Activated naive CD8-positive, alpha-beta T cell treated with anti-CD3 and anti-CD28 coated beads, Interleukin-2, amount 50 U/mL, for 24 hours (primary cell): ENCODE data around the gene AKAP13.

Source experiments
- ATAC-seq: fragments of 150-1000 bp; cut with Tn5 transposase; one replicate; pipeline ENCODE4 v1.10.0; 2021
- DNase-seq: peaks from one replicate; pipeline ENCODE4 v3.0.0; 2021
- H3K27ac Mint-ChIP-seq: one replicate; pipeline ENCODE4 v1.8.0; 2021; ENCODE audit warnings: mild to moderate bottlenecking, mixed read lengths
- H3K27me3 Mint-ChIP-seq: one replicate; pipeline ENCODE4 v1.8.0; 2021; ENCODE audit warnings: mixed read lengths
- H3K36me3 Mint-ChIP-seq: one replicate; pipeline ENCODE4 v1.8.0; 2021; ENCODE audit warnings: low read depth, mixed read lengths
- H3K4me1 Mint-ChIP-seq: one replicate; pipeline ENCODE4 v1.8.0; 2021; ENCODE audit warnings: mixed read lengths
- H3K4me3 Mint-ChIP-seq: one replicate; pipeline ENCODE4 v1.8.0; 2021; ENCODE audit warnings: mild to moderate bottlenecking, moderate library complexity, mixed read lengths
- H3K9me3 Mint-ChIP-seq: one replicate; pipeline ENCODE4 v1.8.0; 2021; ENCODE audit warnings: mixed read lengths

The AKAP13 gene

DNA sequence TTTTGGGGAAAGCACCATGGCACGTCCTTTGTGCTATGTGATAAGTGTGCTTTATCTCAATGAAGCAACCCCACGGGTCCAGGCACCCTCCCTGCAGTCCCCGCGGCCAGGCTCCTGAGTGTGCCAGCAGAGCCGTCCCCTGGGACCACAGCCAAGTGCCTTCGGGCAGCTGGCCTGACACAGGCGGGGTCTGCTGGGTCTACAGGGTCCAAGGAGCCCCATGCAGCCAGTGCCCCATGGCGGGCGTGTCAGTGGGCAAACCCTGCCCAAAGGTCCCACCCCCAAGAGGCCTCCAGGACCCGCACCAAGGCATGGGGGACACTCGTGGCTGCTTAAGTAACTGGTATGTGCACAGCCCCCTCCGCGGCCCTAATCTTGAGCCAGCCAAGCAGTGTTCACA lies 379.0 kb downstream of the AKAP13 start:
- DNase-seq (no peak), ATAC-seq (no peak)
- H3K27ac Mint-ChIP-seq, result no peak overlapping the region
- H3K4me3 Mint-ChIP-seq, result no peak overlapping the region
- no peaks in the 10 kb centered on the region for H3K27me3 Mint-ChIP-seq
- no peaks in the 10 kb centered on the region for H3K4me1 Mint-ChIP-seq
- no peaks in the 10 kb centered on the region for H3K36me3 Mint-ChIP-seq
- H3K9me3 Mint-ChIP-seq, result no peaks in the 10 kb centered on the region

- Mint-ChIP-seq H3K36me3 (no peaks in the 10 kb centered on the region), H3K27me3 (no peaks in the 10 kb centered on the region), H3K4me3 (no peak overlapping the region), H3K4me1 (no peaks in the 10 kb centered on the region), H3K27ac (no peak overlapping the region), H3K9me3 (no peaks in the 10 kb centered on the region)
- no peak for DNase-seq
- no peak for ATAC-seq
Observed at GRCh38 chr15:85760049-85760448, 379.6 kb downstream of the AKAP13 start.

GRCh38 chr15:85760531-85761371 lies 380.3 kb downstream of the AKAP13 start:
- ATAC-seq (no peak), DNase-seq (no peak)
- H3K27ac Mint-ChIP-seq, result no peak overlapping the region
- no peaks in the 10 kb centered on the region for H3K27me3 Mint-ChIP-seq
- no peak overlapping the region for H3K4me3 Mint-ChIP-seq
- H3K9me3 Mint-ChIP-seq, result no peaks in the 10 kb centered on the region
- H3K4me1 Mint-ChIP-seq, result no peaks in the 10 kb centered on the region
- H3K36me3 Mint-ChIP-seq, result no peaks in the 10 kb centered on the region

DNA sequence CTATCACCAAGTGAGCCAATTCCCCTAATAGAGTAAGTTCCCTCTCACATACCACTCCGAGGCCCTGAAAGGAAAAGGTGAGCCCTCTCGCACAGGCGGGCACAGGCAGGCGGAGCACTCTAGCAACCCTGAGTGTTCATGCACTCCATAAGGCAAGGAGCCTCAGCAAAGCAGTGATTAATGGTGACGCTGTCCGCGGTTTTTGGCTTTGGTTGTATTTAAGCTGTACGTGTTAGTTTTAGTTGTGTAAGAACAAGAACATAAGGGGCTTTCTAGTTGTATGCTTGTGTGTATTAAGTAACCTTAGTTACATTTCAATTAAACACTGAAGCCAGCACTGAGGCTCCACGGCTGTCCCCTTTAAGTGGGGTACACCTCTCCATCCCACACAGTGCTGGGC lies 381.2 kb downstream of the AKAP13 start:
- H3K4me3 Mint-ChIP-seq, result no peak overlapping the region
- H3K27me3 Mint-ChIP-seq, result no peaks in the 10 kb centered on the region
- no peak for ATAC-seq
- no peaks in the 10 kb centered on the region for H3K36me3 Mint-ChIP-seq
- DNase-seq, result no peak
- no peak overlapping the region for H3K27ac Mint-ChIP-seq
- H3K9me3 Mint-ChIP-seq, result no peaks in the 10 kb centered on the region
- H3K4me1 Mint-ChIP-seq, result no peaks in the 10 kb centered on the region

DNA sequence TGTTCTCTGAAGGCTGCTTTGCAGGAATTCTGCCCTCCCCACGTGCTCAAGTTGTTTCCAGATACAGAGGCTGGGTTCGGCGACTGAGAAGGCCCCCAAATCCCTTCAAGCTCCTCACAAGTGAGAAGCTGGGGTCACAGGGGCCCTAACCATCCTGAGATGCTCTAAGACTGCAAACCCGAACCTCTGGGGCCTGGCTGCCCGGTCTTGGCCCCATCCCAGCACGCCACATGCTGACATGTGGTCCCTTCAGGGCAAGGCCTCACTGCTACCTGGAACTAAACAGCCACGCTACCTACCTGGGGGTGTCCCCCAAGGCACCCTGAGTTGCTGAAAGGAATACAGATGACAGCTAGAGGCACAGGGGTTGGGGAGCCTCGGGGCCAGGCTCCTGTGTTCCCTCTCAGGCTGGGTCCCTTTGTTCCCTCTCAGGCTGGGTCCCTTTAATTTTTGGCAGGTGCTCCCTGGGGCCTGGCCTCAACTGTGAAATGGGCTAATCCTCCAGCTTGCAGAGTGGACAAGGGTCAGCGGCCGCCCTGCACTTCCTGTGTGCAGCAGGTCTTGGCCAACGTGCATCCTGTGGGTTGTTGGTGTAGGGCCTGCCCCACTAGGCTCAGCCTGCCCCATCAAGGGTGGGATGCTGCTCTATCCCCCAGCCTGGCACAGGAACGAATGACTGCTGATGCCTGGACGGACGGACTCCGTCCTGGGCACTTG lies 381.8 kb downstream of the AKAP13 start:
- Mint-ChIP-seq H3K9me3 (no peaks in the 10 kb centered on the region), H3K36me3 (no peaks in the 10 kb centered on the region), H3K27ac (no peak overlapping the region), H3K4me3 (no peak overlapping the region), H3K27me3 (no peaks in the 10 kb centered on the region), H3K4me1 (no peaks in the 10 kb centered on the region)
- ATAC-seq, result no peak
- no peak for DNase-seq

DNA sequence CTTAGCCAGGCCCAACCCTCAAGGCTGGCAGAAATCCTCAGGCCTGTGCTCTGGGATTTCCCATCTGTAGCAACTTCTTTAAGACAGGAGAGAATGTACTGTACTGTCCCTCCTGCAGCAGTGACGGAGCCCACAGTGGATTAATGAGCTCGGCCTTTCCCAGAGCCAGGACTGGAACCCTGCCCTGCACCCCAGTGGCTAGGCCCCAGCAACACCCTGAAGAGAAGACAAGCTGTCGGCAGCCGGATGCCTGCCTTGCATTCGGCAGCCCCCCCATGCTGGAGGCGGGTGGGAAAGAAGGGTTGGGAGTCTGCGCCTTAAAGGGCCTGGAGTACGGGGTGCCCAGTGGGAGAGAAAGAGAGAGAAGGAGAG lies 382.3 kb downstream of the AKAP13 start:
- Mint-ChIP-seq H3K27me3 (no peaks in the 10 kb centered on the region), H3K4me3 (no peak overlapping the region), H3K36me3 (no peaks in the 10 kb centered on the region), H3K4me1 (no peaks in the 10 kb centered on the region), H3K9me3 (no peaks in the 10 kb centered on the region), H3K27ac (no peak overlapping the region)
- DNase-seq, result no peak
- no peak for ATAC-seq

DNA sequence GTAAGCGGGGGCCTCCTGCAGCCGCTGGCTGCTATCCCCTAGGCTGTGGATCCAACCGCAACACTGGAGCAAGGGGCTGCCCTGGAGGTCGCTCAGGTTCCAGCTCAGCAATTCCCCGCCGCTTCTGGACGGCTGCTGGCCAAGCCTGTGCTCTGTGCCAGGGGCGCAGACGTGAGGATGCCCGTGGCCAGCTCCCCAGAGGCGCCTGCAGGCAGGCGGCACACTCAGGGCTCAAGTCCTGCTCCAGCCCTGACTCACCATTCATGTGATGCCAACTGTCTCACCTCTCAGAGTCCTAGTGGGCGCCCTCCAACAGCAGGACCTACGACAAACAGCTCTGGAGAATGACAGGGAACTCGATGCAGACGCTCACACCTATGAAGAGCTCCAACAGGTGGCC lies 382.8 kb downstream of the AKAP13 start:
- H3K4me1 Mint-ChIP-seq, result no peaks in the 10 kb centered on the region
- ATAC-seq, result no peak
- no peaks in the 10 kb centered on the region for H3K27me3 Mint-ChIP-seq
- no peak for DNase-seq
- H3K4me3 Mint-ChIP-seq, result no peak overlapping the region
- H3K36me3 Mint-ChIP-seq, result no peaks in the 10 kb centered on the region
- no peak overlapping the region for H3K27ac Mint-ChIP-seq
- H3K9me3 Mint-ChIP-seq, result no peaks in the 10 kb centered on the region

GRCh38 chr15:85763673-85764633 lies 383.6 kb downstream of the AKAP13 start:
- H3K9me3 Mint-ChIP-seq, result no peaks in the 10 kb centered on the region
- H3K4me1 Mint-ChIP-seq, result no peaks in the 10 kb centered on the region
- no peak overlapping the region for H3K4me3 Mint-ChIP-seq
- ATAC-seq, result no peak
- no peaks in the 10 kb centered on the region for H3K27me3 Mint-ChIP-seq
- no peak overlapping the region for H3K27ac Mint-ChIP-seq
- no peaks in the 10 kb centered on the region for H3K36me3 Mint-ChIP-seq
- no peak for DNase-seq

- H3K4me1 Mint-ChIP-seq, result no peaks in the 10 kb centered on the region
- H3K4me3 Mint-ChIP-seq, result no peak overlapping the region
- no peaks in the 10 kb centered on the region for H3K36me3 Mint-ChIP-seq
- ATAC-seq (no peak), DNase-seq (no peak)
- H3K9me3 Mint-ChIP-seq, result no peaks in the 10 kb centered on the region
- no peak overlapping the region for H3K27ac Mint-ChIP-seq
- H3K27me3 Mint-ChIP-seq, result no peaks in the 10 kb centered on the region
Observed at GRCh38 chr15:85764649-85765277, 384.4 kb downstream of the AKAP13 start.

GRCh38 chr15:85766001-85766831 lies 385.8 kb downstream of the AKAP13 start:
- no peak overlapping the region for H3K4me3 Mint-ChIP-seq
- ATAC-seq (no peak), DNase-seq (no peak)
- no peak overlapping the region for H3K27ac Mint-ChIP-seq
- H3K27me3 Mint-ChIP-seq, result no peaks in the 10 kb centered on the region
- H3K9me3 Mint-ChIP-seq, result no peaks in the 10 kb centered on the region
- H3K36me3 Mint-ChIP-seq, result no peaks in the 10 kb centered on the region
- no peaks in the 10 kb centered on the region for H3K4me1 Mint-ChIP-seq

- Mint-ChIP-seq H3K36me3 (no peaks in the 10 kb centered on the region), H3K4me1 (no peaks in the 10 kb centered on the region), H3K27ac (no peak overlapping the region), H3K27me3 (no peaks in the 10 kb centered on the region), H3K4me3 (no peak overlapping the region), H3K9me3 (no peaks in the 10 kb centered on the region)
- no peak for ATAC-seq
- no peak for DNase-seq
Observed at GRCh38 chr15:85767785-85768529, 387.6 kb downstream of the AKAP13 start.

DNA sequence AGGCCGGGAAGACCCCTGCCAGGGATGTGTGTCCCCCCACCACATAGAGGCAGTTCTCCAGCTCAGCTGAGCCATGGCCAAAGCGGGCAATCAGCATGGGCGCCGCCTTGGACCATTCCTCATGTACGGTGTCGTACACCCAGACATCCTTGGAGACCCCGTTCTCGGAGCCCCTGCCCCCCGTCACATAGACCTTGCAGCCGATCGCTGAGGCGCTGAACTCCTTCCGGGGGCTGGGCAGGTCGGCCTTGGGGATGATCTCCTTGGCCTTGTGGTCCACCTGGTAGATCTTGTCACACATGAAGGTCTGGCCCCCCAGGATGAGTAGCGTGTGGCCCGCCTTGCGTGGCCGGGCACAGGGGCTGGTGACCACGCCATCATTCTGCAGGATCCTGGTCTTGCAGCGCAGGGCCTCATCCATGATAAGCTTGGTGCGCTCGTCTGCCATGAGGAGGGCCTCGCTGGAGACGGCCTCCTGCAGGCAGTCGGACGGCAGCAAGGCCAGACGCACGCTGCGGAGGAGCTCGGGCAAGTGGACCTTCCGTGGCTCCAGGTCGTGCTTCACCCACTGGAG lies 388.3 kb downstream of the AKAP13 start:
- H3K4me1 Mint-ChIP-seq, result no peaks in the 10 kb centered on the region
- no peaks in the 10 kb centered on the region for H3K27me3 Mint-ChIP-seq
- no peaks in the 10 kb centered on the region for H3K9me3 Mint-ChIP-seq
- H3K27ac Mint-ChIP-seq, result no peak overlapping the region
- H3K4me3 Mint-ChIP-seq, result no peak overlapping the region
- DNase-seq (no peak), ATAC-seq (no peak)
- H3K36me3 Mint-ChIP-seq, result no peaks in the 10 kb centered on the region
